GM19468 (cell line): ENCODE results near the gene KCNK16.
A peak's percentile ranks its signal among the peaks of the same experiment; 100 is the strongest.

Experiments
- ATAC-seq: cut with Tn5 transposase; IDR thresholded peaks from one replicate; pipeline ENCODE4 v1.9.1; 2021; ENCODE audit warnings: mild to moderate bottlenecking, moderate library complexity, moderate number of reproducible peaks; ENCODE audit not compliant: unreplicated experiment; ENCODE audit errors: extremely low read depth

Gene KCNK16

DNA sequence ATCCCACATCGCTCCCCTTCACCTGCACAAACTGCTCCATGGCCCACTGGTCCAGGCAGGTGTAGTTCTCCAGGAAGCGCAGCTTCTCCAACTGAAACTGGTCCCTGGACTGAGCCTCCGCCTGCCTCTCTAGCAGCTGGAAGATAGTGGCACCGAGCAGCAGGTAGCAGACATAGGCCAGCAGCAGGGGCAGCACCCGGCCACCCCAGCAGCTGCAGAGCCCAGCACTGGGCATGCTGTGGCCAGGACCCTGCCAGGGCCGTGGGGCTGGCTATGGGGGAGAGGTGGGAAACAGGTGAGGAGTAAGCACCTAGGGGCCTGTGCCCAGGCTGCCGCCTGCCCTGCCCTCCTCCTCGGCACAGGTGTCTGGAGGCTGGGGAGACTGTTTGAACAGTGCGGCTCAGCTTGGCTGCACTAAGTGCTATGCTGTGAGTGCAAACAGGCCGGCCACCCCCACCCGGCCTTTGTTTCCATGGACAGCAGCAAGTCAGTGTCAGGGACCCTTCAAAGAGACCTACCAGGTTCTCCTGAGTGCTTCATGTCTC, at the start of gene KCNK16:
Gene KCNK16, minus strand, starts transcription at position 397 of the 545 bp plus-strand sequence. Its CDS starts 162 bp downstream, at position 235.
- no peak for ATAC-seq

DNA sequence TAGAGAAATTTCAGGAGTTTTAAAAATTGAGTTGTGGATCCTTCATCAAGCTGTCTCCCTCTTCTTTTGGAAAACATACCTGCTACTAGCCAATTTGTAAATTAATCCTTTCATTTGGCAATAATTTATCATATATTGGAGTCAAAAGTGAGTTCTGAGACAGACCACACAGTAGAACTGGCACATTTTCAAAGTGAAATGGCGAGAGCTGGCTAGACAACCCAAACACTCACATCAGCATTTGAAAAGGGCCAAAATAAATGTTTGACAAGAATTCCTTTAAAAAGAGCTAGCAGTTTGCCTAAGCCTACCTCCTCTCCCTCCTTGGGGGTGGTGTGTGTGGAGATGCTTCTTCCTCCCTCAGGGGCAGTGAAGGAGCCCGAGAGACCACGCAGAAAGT, 47.9 kb upstream of the KCNK16 start:
- no peak for ATAC-seq

- no peak for ATAC-seq
Measured at GRCh38 chr6:39369987-39370386, 47.5 kb upstream of the KCNK16 start.

DNA sequence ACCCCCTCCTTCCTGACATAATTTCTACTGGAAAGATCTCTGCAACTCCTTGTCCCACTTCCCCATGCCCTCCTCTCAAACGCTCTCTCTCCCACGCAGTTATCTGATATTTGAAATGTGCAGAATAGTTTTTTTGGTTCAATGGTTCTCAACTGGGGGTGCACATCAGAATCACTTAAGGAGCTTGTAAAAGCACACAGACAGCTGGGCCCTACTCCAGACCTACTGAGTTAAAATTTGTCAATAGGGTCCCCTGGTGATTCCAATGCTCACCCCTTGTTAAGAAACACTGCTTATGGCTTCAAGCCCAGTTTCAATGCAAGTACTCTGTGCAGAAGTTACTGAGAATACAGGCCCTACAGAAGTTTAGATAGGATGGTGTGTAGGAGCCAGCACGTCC, 45.2 kb upstream of the KCNK16 start:
- ATAC-seq = no peak

DNA sequence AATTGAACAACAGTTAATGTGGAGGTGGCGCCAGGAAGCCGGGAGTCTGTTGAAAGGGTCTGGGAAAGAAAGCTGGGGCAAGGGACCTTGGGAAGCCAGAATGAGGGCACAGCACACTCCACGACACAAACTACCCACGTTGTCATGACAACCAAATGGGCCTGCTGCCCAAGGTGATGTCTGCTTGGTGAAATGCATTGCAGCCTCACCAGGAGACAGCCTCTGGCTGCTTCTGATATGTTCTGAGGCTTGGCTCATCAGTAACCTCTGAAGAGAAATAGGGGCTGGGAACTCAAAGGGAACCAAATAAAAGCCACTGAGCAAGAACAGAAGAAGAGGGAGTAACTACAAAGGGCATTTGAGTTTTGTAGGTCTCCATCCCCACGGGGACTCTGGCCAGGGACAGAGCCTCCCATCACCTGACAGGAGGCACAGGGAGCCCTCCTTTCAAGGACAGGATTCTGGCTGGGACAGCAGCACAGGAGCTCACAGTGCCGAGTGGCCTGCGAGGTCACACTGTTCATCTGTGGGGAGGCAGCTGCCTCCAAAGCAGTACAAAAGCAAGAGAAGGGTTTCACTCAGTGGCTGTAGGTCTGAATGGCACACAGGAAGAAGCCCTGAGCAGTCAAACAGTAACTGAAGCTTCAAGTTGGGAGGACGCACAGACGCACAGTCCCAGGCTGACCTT, 44.6 kb upstream of the KCNK16 start:
- no peak for ATAC-seq

- no peak for ATAC-seq
Measured at GRCh38 chr6:39365281-39366074, 43.0 kb upstream of the KCNK16 start.

DNA sequence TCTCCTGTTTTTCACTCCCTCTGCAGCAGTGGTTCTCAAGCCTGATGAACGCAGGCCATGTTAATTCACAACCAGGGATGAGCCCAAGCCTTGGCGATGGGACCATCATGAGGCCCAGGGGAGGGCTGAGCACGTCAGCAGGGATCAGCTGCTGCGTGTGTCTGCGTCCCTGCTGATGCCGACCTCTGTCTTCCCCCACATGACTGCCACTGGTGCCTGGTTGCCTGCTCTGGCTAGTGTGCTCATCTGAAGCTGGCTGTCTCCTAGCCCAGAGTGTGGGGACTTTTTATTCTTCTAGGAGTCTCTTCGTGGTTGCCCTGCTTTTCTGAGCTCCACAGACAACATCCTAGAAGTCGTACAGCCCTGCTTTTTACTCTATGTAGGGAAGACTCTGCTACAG, 40.8 kb upstream of the KCNK16 start:
- ATAC-seq = no peak

GRCh38 chr6:39362487-39362865, 40.0 kb upstream of the KCNK16 start:
- no peak for ATAC-seq

- peak; percentile 63 for ATAC-seq
Measured at GRCh38 chr6:39361657-39362486, 39.4 kb upstream of the KCNK16 start.

- no peak for ATAC-seq
Measured at GRCh38 chr6:39360378-39360777, 37.9 kb upstream of the KCNK16 start.

GRCh38 chr6:39357998-39358686, 35.6 kb upstream of the KCNK16 start:
- ATAC-seq = no peak

DNA sequence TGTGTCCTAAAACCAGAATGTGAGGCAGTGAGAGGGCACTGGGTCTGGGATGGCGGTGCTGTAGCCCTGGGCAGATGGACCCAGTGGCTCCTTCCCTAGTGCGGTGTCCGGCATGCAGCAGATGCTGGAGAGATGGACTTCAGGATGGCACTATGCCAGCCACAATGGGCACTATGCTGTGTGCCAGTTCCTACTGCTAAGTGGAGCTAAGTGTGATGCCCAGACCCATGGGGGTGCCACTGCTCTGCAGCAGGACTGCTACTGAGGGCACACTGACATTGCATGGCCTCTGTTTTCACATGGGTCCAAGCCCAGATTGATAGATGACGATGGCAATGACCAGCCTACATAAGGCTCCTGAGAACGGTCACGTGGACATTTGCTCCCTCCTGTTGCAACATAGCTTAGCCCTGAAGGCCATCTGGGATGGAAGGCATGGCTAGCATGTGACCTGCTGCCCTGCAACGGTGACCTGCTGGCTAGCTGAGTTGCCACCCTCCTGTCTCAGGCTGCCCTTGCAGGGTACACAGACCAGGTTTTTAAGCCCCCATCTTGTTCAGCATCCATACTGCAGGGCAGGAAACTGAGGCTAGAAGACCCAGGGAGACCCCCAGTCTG, 31.3 kb upstream of the KCNK16 start:
- ATAC-seq = no peak

DNA sequence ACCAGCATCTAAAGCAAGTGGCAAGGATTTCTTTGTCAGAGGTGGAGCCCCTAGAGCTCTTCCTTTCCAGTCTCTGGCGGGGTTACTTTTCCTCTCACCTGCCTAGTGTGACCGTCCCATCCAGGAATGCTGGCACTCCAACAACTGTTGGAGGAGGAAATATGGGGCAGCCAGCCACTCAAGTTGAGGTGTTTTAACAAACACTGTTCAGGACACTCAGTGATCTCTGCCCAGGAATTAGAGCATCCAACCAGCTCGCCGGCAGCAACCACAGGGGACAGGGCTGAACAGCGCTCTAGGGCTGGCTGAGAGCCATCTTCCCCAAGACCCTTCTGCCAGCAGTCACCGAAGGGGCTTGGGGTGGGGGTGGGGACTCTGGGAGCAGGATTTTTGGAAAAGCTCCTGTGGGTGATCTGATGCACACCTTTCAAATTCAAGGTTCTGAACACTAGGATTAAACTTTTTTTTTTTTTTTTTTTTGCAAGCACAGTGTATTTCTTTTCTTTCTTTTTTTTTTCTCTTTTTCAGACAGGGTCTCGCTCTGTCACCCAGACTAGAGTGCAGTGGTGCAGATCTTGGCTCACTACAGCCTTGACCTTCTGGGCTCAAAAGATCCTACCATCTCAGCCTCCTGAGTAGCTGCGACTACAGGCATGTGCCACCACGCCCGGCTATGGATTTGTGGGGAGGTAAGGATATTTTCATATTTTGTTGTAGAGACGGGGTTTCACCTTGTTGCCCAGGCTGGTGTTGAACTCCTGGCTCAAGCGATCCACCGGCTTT, 28.4 kb upstream of the KCNK16 start:
- ATAC-seq = no peak

DNA sequence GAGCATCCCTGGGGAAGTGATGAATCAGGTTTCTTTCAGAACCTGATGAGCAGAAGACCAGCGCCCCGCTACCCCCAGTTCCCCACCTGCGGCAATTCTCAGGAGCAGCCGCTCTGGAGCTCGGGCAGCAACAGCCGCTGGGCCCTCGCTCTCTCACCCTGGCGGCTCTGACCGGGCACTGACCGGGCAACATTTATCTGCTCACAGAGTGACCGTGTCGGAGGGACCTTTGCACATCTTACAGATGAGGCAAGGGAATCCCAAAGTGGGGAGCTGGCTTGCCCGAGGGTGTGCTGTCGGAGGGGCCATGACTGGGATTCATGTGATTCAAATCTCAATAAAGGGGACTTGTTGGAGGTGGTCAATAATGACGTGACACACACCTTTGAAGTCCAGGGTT, 26.2 kb upstream of the KCNK16 start:
- no peak for ATAC-seq

GRCh38 chr6:39347906-39348585, 25.5 kb upstream of the KCNK16 start:
- no peak for ATAC-seq

DNA sequence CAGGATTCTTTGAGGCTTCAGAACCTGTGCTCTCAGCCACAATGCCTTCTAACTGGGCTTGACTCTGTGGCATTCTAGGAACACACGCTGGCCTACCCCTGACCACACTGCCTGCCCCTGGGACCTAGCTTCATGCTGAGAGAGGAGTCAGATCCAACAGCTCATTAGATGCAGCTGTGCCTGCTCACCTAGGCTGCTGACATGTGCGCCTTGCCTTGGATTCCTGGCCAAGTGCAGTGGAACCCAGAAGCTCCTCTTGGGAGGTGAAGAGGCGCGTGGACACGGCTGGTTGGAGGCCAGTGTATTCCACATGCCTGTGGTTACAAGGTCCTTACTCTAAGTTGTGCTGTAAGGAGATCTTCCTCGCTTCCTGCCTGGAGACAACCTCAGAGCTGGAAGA, 24.7 kb upstream of the KCNK16 start:
- ATAC-seq = no peak

GRCh38 chr6:39344821-39345280, 22.3 kb upstream of the KCNK16 start:
- ATAC-seq = no peak

GRCh38 chr6:39343396-39343870, 20.9 kb upstream of the KCNK16 start:
- ATAC-seq = no peak
